Endothelial cell of umbilical vein (primary cell): ENCODE measurements around the gene RGS4. TPM values are rescaled to one million over a fixed set of nuclear protein-coding genes. Genes with fewer than 3 reads are reported as not detected.

ENCODE experiments used
- BruUV-seq: library from RNA; stranded (reverse); fragments of 400-500 nt; replicated peaks from 2 replicates; lab custom pipeline; 2021; lab: Mats Ljungman, UMichigan
- CTCF ChIA-PET: fragments of 300-600, 350-600 bp; sonication (Branson Sonifier 250); formaldehyde crosslinking; loops from one replicate; lab custom pipeline; 2021; ENCODE audit warnings: antibody characterized with exemption, inconsistent platforms; lab: Charles Lee
- POLR2A ChIA-PET: fragments of 300-600, 350-600 bp; sonication (Branson Sonifier 250); formaldehyde crosslinking; loops from one replicate; lab custom pipeline; 2021; ENCODE audit warnings: antibody characterized with exemption, inconsistent platforms; lab: Charles Lee
- DNase-seq: peaks from one replicate; pipeline ENCODE4 v3.0.0-alpha.2; 2011; ENCODE audit warnings: low read depth, low spot score
- FAIRE-seq: peaks from 2 replicates; lab custom pipeline; 2011; peaks lifted over from hg19 to GRCh38; lab: Jason Lieb, UNC
- H2AFZ ChIP-seq: 2 replicates; pipeline ENCODE4 v1.6.0; 2012; ENCODE audit warnings: low read depth, low read length, control low read depth, inconsistent platforms
- H3K27ac ChIP-seq: 2 replicates; pipeline ENCODE4 v1.5.1; 2011; ENCODE audit warnings: low read depth, mild to moderate bottlenecking, control low read depth, low read length, moderate library complexity; ENCODE audit not compliant: insufficient read depth
- H3K27me3 ChIP-seq, 2 experiments: 2 replicates each; pipeline versions ENCODE4 v1.6.0 to v1.6.1; 2011; ENCODE audit warnings: low read length in 2 of 2, mixed read lengths in 1 of 2; ENCODE audit not compliant: control insufficient read depth in 2 of 2, insufficient read depth in 2 of 2
- H3K36me3 ChIP-seq, 2 experiments: 2 replicates in 1 of 2; 3 replicates in 1 of 2; pipeline ENCODE4 v1.5.1; 2011; ENCODE audit warnings: low read length in 2 of 2, mild to moderate bottlenecking in 1 of 2, moderate library complexity in 1 of 2; ENCODE audit not compliant: control insufficient read depth in 2 of 2, insufficient read depth in 2 of 2; ENCODE audit errors: extremely low read depth in 1 of 2
- H3K4me1 ChIP-seq: 3 replicates; pipeline ENCODE4 v1.5.1; 2011; ENCODE audit warnings: mild to moderate bottlenecking, low read length; ENCODE audit not compliant: control insufficient read depth, insufficient read depth; ENCODE audit errors: extremely low read depth
- H3K4me2 ChIP-seq: 2 replicates; pipeline ENCODE4 v1.6.1; 2011; ENCODE audit warnings: low read length, control low read depth, mixed read lengths; ENCODE audit not compliant: insufficient read depth
- H3K4me3 ChIP-seq, 3 experiments: fragments of 200-600 bp in 1 of 3; sonication (generic), shearing (Covaris generic) in 1 of 3; replicated peaks in 1 of 3; 2 replicates each; pipeline ENCODE4 v1.5.1; 2011 to 2016; ENCODE audit warnings: control low read depth in 3 of 3, low read length in 3 of 3, mild to moderate bottlenecking in 2 of 3, inconsistent platforms in 1 of 3, low read depth in 1 of 3, moderate library complexity in 1 of 3; ENCODE audit not compliant: insufficient read depth in 1 of 3
- H3K79me2 ChIP-seq: 2 replicates; pipeline ENCODE4 v1.6.0; 2012; ENCODE audit warnings: low read length, inconsistent platforms; ENCODE audit not compliant: control insufficient read depth, insufficient read depth
- H3K9ac ChIP-seq: replicated peaks from 2 replicates; pipeline ENCODE3; 2011; ENCODE audit warnings: low read length, control low read depth; ENCODE audit not compliant: insufficient read depth; ENCODE audit errors: extremely low read depth
- H3K9me1 ChIP-seq: replicated peaks from 3 replicates; pipeline ENCODE4 v1.6.0; 2011; ENCODE audit warnings: mild to moderate bottlenecking, low read length; ENCODE audit not compliant: control insufficient read depth, insufficient read depth; ENCODE audit errors: extremely low read depth
- H3K9me3 ChIP-seq: replicated peaks from 2 replicates; pipeline ENCODE4 v1.5.1; 2012; ENCODE audit warnings: low read length, inconsistent platforms; ENCODE audit not compliant: control insufficient read depth, insufficient read depth
- H4K20me1 ChIP-seq: replicated peaks from 2 replicates; pipeline ENCODE3; 2011; ENCODE audit warnings: mild to moderate bottlenecking, low read length; ENCODE audit not compliant: control insufficient read depth, insufficient read depth; ENCODE audit errors: extremely low read depth
- EZH2 ChIP-seq: IDR thresholded peaks from 2 replicates; pipeline ENCODE4 v1.6.1; 2012; ENCODE audit warnings: borderline replicate concordance, low read depth, mild to moderate bottlenecking, moderate library complexity, low read length, inconsistent platforms; ENCODE audit not compliant: severe bottlenecking
- FOS ChIP-seq: IDR thresholded peaks from 2 replicates; pipeline ENCODE4 v1.6.1; 2011; ENCODE audit warnings: mild to moderate bottlenecking, low read length, moderate library complexity, borderline replicate concordance; ENCODE audit not compliant: insufficient read depth
- GATA2 ChIP-seq: IDR thresholded peaks from 2 replicates; pipeline ENCODE4 v1.7.0; 2011; ENCODE audit warnings: low read depth, mild to moderate bottlenecking, moderate library complexity, mixed read lengths, low read length; ENCODE audit not compliant: insufficient read length, insufficient read depth
- JUN ChIP-seq: IDR thresholded peaks from 2 replicates; pipeline ENCODE4 v1.6.1; 2011; ENCODE audit warnings: borderline replicate concordance, low read depth; ENCODE audit not compliant: insufficient read length, insufficient read depth
- MYC ChIP-seq: IDR thresholded peaks from one replicate; pipeline ENCODE4 v1.6.1; 2011; ENCODE audit warnings: mild to moderate bottlenecking, low read depth, low read length
- POLR2A ChIP-seq: IDR thresholded peaks from 2 replicates; pipeline ENCODE4 v1.6.1; 2012; ENCODE audit warnings: low read depth, mild to moderate bottlenecking, control low read depth, low read length
- POLR2AphosphoS5 ChIP-seq: IDR thresholded peaks from 2 replicates; pipeline ENCODE4 v1.6.1; 2012; ENCODE audit warnings: low read depth, mild to moderate bottlenecking, control low read depth, low read length, moderate library complexity; ENCODE audit not compliant: insufficient read depth
- dilution Hi-C: fragments of 300-500 bp; cut with MboI; formaldehyde crosslinking; loops from one replicate; pipeline ENCODE4 v1.15.0; 2019; ENCODE audit warnings: low sequenced_read_pairs; ENCODE audit not compliant: extremely low pct_ligation_motif_present
- intact Hi-C: fragments of 100-400 bp; cut with micrococcal nuclease; formaldehyde crosslinking; loops from one replicate; pipeline ENCODE4 v1.10.0; 2022
- polyA plus RNA-seq, 4 experiments: library from polyadenylated mRNA; depleted of rRNA in 3 of 4; stranded (reverse) in 3 of 4; unstranded in 1 of 4; fragments of >200 nt; gene quantifications; 2 replicates each; pipeline versions ENCODE4 v1.2.1 to v1.2.3, GENCODE V29; 2011 to 2012; ENCODE audit warnings: missing spikeins in 1 of 4
- total RNA-seq: library from RNA; stranded (reverse); gene quantifications from 2 replicates; pipeline ENCODE4 v1.2.3, GENCODE V29; 2021
- TF ChIP-seq, protein P1 (sequence below), 2 donors: IDR thresholded peaks; 1 replicate in 1 of 2; 2 replicates in 1 of 2; pipeline ENCODE4 v1.5.1; 2011; ENCODE audit warnings: low read length in 2 of 2, mild to moderate bottlenecking in 2 of 2, moderate library complexity in 2 of 2, control low read depth in 1 of 2, inconsistent platforms in 1 of 2, low read depth in 1 of 2; ENCODE audit not compliant: insufficient read depth in 1 of 2; ENCODE audit errors: extremely low read depth in 1 of 2
- TF ChIP-seq, protein P2 (sequence below): IDR thresholded peaks from 2 replicates; pipeline ENCODE4 v1.6.1; 2011; ENCODE audit not compliant: insufficient read depth, insufficient read length

Gene RGS4
- total and polyA plus RNA-seq, 2 donors (not counting 3 experiments of a cell fraction or from before 2014, with no cell fraction given): 14.6 to 59.3 TPM

DNA sequence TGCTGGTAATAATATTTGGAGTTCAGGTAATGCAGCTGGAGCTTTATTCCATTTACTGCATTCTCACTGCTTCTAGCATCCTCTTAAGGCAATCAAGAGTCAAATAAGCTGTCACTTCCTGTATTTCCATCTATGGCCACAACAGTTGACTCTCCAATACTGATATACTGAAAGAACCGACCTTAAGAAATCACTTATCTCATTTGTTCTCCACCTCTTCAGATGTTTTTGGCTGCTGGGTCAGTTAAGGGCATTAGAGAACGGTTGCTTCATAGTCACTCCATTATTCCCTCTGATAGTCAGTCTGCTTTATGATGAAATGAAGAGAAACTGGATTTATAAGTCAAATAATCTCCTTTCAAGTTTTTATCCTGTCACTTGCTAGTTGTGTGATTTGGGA lies 14.2 kb upstream of the RGS4 start:
- CTCF ChIA-PET: interaction anchor here (0.8 kb wide), 1 partner anchor 9 kb away, joined by 3 read pairs; no protein-coding TSS in a partner anchor
- intact Hi-C loops: no loop called here

More for the DNA sequence above, 14.2 kb upstream of the RGS4 start:
- POLR2A ChIA-PET: interaction anchor here (0.7 kb wide), 1 partner anchor 132 kb away, joined by 3 read pairs; no protein-coding TSS in a partner anchor
- Histone ChIP-seq H3K4me3 (no peak overlapping the region), H3K4me2 (no peak overlapping the region), H3K27ac (no peak overlapping the region), H3K9me3 (no peaks in the 10 kb centered on the region), H4K20me1 (no peaks in the 10 kb centered on the region), H3K79me2 (no peaks in the 10 kb centered on the region), H2AFZ (no peak overlapping the region), H3K27me3 (no peaks in the 10 kb centered on the region), H3K36me3 (no peaks in the 10 kb centered on the region), H3K4me1 (no peaks in the 10 kb centered on the region), H3K9ac (no peak overlapping the region), H3K9me1 (no peaks in the 10 kb centered on the region)
- FAIRE-seq: no peak
- no peak for DNase-seq
- dilution Hi-C loops: loop anchor here (25.0 kb wide), 1 partner anchor 193 kb away; the partner anchor contains the start of gene CCDC190
- TF ChIP-seq GATA2 (no peak), POLR2A (no peak), POLR2AphosphoS5 (no peak), FOS (no peak), MYC (no peak), EZH2 (no peak), JUN (no peak)
- TF ChIP-seq, protein P1, sequence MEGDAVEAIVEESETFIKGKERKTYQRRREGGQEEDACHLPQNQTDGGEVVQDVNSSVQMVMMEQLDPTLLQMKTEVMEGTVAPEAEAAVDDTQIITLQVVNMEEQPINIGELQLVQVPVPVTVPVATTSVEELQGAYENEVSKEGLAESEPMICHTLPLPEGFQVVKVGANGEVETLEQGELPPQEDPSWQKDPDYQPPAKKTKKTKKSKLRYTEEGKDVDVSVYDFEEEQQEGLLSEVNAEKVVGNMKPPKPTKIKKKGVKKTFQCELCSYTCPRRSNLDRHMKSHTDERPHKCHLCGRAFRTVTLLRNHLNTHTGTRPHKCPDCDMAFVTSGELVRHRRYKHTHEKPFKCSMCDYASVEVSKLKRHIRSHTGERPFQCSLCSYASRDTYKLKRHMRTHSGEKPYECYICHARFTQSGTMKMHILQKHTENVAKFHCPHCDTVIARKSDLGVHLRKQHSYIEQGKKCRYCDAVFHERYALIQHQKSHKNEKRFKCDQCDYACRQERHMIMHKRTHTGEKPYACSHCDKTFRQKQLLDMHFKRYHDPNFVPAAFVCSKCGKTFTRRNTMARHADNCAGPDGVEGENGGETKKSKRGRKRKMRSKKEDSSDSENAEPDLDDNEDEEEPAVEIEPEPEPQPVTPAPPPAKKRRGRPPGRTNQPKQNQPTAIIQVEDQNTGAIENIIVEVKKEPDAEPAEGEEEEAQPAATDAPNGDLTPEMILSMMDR (IDR thresholded peaks at IDR 0.05; ENCODE audit: extremely low read depth in 1 of 2, insufficient read depth in 1 of 2, low read depth in 1 of 2, low read length in 2 of 2): no peak
- TF ChIP-seq, protein P2, sequence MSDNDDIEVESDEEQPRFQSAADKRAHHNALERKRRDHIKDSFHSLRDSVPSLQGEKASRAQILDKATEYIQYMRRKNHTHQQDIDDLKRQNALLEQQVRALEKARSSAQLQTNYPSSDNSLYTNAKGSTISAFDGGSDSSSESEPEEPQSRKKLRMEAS: no peak
- BruUV-seq: no TSS peak
